Measurements from ENCODE around the gene HTT. TPM values are rescaled to one million over a fixed set of nuclear protein-coding genes. Genes with fewer than 3 reads are reported as not detected.

Gene HTT
- total and polyA plus RNA-seq, 2 of the 8 experiments (the other 6 are each of a cell fraction or from before 2014, with no cell fraction given) = 24.0 to 71.0 TPM

- TF ChIP-seq, protein P1, sequence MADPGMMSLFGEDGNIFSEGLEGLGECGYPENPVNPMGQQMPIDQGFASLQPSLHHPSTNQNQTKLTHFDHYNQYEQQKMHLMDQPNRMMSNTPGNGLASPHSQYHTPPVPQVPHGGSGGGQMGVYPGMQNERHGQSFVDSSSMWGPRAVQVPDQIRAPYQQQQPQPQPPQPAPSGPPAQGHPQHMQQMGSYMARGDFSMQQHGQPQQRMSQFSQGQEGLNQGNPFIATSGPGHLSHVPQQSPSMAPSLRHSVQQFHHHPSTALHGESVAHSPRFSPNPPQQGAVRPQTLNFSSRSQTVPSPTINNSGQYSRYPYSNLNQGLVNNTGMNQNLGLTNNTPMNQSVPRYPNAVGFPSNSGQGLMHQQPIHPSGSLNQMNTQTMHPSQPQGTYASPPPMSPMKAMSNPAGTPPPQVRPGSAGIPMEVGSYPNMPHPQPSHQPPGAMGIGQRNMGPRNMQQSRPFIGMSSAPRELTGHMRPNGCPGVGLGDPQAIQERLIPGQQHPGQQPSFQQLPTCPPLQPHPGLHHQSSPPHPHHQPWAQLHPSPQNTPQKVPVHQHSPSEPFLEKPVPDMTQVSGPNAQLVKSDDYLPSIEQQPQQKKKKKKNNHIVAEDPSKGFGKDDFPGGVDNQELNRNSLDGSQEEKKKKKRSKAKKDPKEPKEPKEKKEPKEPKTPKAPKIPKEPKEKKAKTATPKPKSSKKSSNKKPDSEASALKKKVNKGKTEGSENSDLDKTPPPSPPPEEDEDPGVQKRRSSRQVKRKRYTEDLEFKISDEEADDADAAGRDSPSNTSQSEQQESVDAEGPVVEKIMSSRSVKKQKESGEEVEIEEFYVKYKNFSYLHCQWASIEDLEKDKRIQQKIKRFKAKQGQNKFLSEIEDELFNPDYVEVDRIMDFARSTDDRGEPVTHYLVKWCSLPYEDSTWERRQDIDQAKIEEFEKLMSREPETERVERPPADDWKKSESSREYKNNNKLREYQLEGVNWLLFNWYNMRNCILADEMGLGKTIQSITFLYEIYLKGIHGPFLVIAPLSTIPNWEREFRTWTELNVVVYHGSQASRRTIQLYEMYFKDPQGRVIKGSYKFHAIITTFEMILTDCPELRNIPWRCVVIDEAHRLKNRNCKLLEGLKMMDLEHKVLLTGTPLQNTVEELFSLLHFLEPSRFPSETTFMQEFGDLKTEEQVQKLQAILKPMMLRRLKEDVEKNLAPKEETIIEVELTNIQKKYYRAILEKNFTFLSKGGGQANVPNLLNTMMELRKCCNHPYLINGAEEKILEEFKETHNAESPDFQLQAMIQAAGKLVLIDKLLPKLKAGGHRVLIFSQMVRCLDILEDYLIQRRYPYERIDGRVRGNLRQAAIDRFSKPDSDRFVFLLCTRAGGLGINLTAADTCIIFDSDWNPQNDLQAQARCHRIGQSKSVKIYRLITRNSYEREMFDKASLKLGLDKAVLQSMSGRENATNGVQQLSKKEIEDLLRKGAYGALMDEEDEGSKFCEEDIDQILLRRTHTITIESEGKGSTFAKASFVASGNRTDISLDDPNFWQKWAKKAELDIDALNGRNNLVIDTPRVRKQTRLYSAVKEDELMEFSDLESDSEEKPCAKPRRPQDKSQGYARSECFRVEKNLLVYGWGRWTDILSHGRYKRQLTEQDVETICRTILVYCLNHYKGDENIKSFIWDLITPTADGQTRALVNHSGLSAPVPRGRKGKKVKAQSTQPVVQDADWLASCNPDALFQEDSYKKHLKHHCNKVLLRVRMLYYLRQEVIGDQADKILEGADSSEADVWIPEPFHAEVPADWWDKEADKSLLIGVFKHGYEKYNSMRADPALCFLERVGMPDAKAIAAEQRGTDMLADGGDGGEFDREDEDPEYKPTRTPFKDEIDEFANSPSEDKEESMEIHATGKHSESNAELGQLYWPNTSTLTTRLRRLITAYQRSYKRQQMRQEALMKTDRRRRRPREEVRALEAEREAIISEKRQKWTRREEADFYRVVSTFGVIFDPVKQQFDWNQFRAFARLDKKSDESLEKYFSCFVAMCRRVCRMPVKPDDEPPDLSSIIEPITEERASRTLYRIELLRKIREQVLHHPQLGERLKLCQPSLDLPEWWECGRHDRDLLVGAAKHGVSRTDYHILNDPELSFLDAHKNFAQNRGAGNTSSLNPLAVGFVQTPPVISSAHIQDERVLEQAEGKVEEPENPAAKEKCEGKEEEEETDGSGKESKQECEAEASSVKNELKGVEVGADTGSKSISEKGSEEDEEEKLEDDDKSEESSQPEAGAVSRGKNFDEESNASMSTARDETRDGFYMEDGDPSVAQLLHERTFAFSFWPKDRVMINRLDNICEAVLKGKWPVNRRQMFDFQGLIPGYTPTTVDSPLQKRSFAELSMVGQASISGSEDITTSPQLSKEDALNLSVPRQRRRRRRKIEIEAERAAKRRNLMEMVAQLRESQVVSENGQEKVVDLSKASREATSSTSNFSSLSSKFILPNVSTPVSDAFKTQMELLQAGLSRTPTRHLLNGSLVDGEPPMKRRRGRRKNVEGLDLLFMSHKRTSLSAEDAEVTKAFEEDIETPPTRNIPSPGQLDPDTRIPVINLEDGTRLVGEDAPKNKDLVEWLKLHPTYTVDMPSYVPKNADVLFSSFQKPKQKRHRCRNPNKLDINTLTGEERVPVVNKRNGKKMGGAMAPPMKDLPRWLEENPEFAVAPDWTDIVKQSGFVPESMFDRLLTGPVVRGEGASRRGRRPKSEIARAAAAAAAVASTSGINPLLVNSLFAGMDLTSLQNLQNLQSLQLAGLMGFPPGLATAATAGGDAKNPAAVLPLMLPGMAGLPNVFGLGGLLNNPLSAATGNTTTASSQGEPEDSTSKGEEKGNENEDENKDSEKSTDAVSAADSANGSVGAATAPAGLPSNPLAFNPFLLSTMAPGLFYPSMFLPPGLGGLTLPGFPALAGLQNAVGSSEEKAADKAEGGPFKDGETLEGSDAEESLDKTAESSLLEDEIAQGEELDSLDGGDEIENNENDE (IDR thresholded peaks at IDR 0.05; ENCODE audit: insufficient replicate concordance, low read length) = no peak
- TF ChIP-seq GTF2F1 (IDR thresholded peaks at IDR 0.05; ENCODE audit: borderline replicate concordance, low read depth, low read length) (no peak), NANOG (IDR thresholded peaks at IDR 0.05; ENCODE audit: insufficient read depth, low read depth, low read length, poor library complexity, severe bottlenecking) (no peak), SP1 (IDR thresholded peaks at IDR 0.05; ENCODE audit: low read depth, low read length) (no peak), SIRT6 (IDR thresholded peaks at IDR 0.05; ENCODE audit: low read length) (no peak), TAF1 (IDR thresholded peaks at IDR 0.05; ENCODE audit: low read depth, low read length) (no peak), E2F6 (IDR thresholded peaks at IDR 0.05) (no peak), BACH1 (IDR thresholded peaks at IDR 0.05; ENCODE audit: low read length) (no peak)
These were observed 84.4 kb downstream of the HTT start (continued) for GRCh38 chr4:3158841-3159240.
